Keratinocyte (primary cell): ENCODE results near the gene RPL13.

Source experiments
- CTCF ChIP-seq, 3 experiments: IDR thresholded peaks in 1 of 3; conservative IDR thresholded peaks in 1 of 3; optimal IDR thresholded peaks in 1 of 3; 2 replicates in 2 of 3; 3 replicates in 1 of 3; pipeline versions ENCODE3 to v1.5.1; 2011; ENCODE audit warnings: low read length in 3 of 3, mild to moderate bottlenecking in 3 of 3, moderate library complexity in 2 of 3, control low read depth in 1 of 3, inconsistent platforms in 1 of 3; ENCODE audit not compliant: insufficient read depth in 2 of 3; ENCODE audit errors: extremely low read depth in 1 of 3
- EZH2 ChIP-seq: IDR thresholded peaks from one replicate; pipeline ENCODE4 v1.6.1; 2012; ENCODE audit warnings: inconsistent platforms, mild to moderate bottlenecking, low read length, moderate library complexity

- TF ChIP-seq EZH2 (no peak), CTCF (optimal IDR thresholded peaks at IDR 0.05 in 1 of 3, IDR thresholded peaks at IDR 0.05 in 1 of 3, conservative IDR thresholded peaks at IDR 0.05 in 1 of 3; ENCODE audit: extremely low read depth in 1 of 3, insufficient read depth in 2 of 3, low read length in 3 of 3) (no peak)
Observed at GRCh38 chr16:89519881-89520280, 40.6 kb upstream of the RPL13 start.
